NCI-H1436 treated with DMSO at 0.1 percent for 48 hours (cell line): ENCODE results near the gene CHST2.

Experiments used
- DNase-seq: peaks from one replicate; lab custom pipeline; 2025; lab: John Stamatoyannopoulos, UW

The CHST2 gene

GRCh38 chr3:143167969-143168854 lies 48.6 kb downstream of the CHST2 start:
- DNase-seq = no peak

GRCh38 chr3:143168855-143169192 lies 49.3 kb downstream of the CHST2 start:
- DNase-seq = no peak

- DNase-seq = no peak
Observed at GRCh38 chr3:143170074-143170473, 50.5 kb downstream of the CHST2 start.

- DNase-seq = no peak
Observed at GRCh38 chr3:143170676-143171075, 51.1 kb downstream of the CHST2 start.

GRCh38 chr3:143171141-143171980 lies 51.8 kb downstream of the CHST2 start:
- no peak for DNase-seq

GRCh38 chr3:143172062-143172794 lies 52.7 kb downstream of the CHST2 start:
- no peak for DNase-seq

- no peak for DNase-seq
Observed at GRCh38 chr3:143172795-143173145, 53.2 kb downstream of the CHST2 start.

- no peak for DNase-seq
Observed at GRCh38 chr3:143173242-143173641, 53.7 kb downstream of the CHST2 start.
